ELF-1 (cell line): ENCODE results near the gene NT5C3B.
"Not testable (repeated sequence)": the region's sequence is repeated elsewhere in the genome, so short reads cannot be mapped to it uniquely, and the experiment has no call there.

ENCODE experiments used
- DNase-seq: peaks from one replicate; pipeline ENCODE4 v3.0.0-alpha.2; 2016; ENCODE audit warnings: low read depth, low spot score

The NT5C3B gene

DNA sequence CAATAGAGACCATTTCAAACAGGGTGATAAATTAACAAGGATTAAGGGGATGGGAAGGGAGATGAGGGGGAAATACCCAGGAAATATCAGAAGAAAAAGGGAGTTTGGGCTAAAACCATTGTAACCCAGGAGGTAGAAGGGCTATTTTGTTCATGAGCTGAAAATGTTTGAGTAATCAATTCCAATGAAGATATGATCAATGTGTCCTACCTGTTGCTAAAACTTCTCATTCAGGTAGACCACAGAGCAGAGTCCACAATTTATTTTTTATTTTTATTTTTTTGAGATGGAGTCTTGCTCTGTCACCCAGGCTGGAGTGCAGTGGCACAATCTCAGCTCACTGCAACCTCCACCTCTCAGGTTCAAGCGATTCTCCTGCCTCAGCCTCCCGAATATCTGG is 3.4 kb upstream of the NT5C3B start:
- DNase-seq: not testable (repeated sequence)

- no peak for DNase-seq
These were observed 1.9 kb upstream of the NT5C3B start, which contains the start of gene KLHL10 for GRCh38 chr17:41837761-41838538. Gene KLHL10, plus strand, starts transcription at chr17:41837825. Its CDS starts 108 bp downstream, at chr17:41837933.

- DNase-seq: no peak
These were observed 641 bp upstream of the NT5C3B start for GRCh38 chr17:41836550-41837196.

GRCh38 chr17:41835214-41835799 is 725 bp downstream of the NT5C3B start:
- DNase-seq: no peak

- DNase-seq: not testable (repeated sequence)
These were observed 6.1 kb downstream of the NT5C3B start for GRCh38 chr17:41829961-41830360.

DNA sequence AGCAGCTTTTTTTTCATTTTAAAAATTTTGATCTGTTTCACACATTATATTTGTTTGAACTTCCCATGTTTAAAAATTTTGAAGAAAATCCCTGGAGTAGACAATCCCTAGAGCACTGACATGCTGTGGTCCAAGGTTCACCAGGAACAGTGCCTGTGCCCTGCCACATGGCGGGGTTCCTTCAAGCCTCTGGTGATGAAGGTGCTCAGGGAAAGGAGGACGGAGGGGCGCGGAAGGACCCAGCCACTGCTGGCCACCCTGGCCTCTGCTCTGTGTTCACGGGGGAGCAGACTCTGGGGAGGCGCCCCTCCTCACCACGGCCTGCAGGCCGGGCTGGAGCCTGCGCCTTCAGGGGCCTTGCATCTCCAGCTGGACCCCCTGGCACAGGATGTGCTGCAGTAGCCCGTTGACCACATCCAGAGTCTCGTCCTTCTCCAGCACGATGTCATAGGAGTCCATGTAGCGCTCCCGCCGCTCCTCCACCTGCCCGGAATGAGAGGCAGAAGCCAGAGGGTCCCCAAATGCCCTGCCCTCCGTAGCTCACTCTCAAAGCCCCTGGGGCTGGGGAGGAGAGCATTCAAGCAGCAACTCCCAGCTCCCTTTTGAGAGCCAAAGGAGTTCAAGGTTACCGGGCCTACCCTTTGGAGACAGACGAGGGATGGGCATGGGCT is 10.7 kb downstream of the NT5C3B start:
- DNase-seq: no peak

DNA sequence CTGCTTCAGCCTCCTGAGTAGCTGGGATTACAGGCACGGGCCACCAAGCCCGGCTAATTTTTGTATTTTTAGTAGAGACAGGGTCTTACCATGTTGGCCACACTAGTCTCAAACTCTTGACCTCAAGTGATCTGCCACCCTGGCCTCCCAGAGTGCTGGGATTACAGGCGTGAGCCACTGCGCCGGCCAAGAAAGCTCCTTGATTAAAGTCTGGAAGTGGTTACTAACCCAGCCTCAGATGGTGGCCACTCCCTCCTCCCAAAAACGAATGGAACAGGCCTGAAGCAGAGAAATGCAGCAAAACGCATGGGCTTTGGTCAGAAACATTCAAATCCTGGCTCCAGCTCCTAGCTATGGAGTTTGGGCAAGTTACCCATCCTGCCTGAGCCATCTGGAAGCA is 11.9 kb downstream of the NT5C3B start:
- DNase-seq: no peak

- no peak for DNase-seq
These were observed 12.5 kb downstream of the NT5C3B start for GRCh38 chr17:41823580-41823979.

DNA sequence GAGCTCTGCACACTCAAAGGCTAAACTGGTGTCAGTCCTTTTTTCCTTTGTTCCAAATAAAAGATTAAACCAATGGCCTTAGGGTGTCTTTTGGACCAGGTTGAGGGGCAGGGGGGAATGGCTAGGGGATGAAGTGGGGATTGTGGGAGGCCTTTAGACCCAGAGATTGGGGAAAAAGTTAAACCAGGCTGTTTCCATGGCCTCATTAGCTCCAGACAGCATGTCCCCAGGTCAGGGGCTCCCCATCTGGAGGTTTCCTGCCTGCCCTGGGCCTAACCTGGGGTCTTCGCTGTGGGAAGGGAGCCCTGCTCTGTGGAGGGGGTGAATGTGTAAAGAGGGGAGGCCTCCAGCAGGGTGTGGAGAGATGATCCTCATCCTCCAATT is 12.9 kb downstream of the NT5C3B start:
- no peak for DNase-seq

GRCh38 chr17:41822216-41823140 is 13.6 kb downstream of the NT5C3B start:
- no peak for DNase-seq

DNA sequence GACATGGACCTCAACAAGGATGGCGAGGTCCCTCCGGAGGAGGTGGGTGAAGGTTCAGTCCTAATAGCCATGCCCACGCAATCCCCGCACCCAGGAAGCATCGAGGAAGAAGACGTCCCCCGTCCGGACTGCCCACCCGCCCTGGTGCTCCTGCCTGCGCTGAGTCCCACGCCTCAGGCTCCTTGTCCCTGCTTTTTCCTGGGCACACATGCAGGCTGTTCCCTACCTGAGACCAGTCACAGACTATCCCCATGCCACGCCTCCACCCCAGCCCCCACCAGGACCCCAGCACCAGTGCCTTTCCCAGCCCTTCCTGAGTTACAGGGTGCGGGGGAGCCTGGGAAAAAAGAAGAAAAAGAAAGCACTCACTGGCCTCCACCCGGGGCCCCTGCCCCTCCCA is 14.3 kb downstream of the NT5C3B start:
- no peak for DNase-seq

GRCh38 chr17:41818024-41818423 is 18.0 kb downstream of the NT5C3B start:
- DNase-seq: no peak

GRCh38 chr17:41816637-41817320 is 19.3 kb downstream of the NT5C3B start:
- DNase-seq: no peak

DNA sequence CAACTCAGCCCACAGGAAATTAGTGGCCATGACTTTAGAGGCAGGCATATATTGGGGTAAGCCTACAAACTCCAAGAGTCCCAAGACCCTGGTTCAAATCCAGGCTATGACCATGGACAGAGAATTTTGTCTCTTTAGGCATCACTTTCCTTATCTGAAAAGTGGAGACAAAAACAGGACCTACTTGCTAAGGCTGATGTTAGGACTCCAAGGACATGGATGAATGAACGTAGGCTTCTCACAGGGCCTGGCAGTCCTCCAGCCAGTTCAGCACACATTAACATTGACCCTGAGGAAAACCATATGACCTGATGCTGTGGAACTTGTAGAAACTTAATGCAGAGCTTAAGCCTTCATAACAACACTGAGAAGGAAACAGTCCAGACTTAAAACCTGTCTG is 21.8 kb downstream of the NT5C3B start:
- DNase-seq: no peak

DNA sequence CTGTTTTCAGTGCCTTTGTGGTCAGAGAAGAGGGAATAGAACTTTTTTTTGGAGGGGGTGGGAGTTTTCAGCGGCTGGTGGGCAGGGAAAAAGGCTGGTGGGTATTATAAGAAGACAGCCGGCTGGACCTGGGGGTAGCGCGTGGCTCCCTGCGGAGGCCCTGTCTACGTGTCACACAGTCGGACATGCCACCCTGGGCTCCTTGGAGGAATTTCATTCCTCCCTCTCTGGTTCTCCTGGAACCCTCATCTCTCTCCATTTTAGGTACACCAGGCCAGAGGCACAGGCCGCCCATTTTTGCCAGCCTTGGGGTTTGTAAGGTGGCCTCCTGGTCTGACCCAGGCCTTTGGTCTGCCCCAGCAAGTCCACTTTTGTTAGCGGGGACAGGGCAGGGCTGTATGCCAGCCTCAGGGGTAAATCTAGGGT is 22.3 kb downstream of the NT5C3B start:
- DNase-seq: no peak

DNA sequence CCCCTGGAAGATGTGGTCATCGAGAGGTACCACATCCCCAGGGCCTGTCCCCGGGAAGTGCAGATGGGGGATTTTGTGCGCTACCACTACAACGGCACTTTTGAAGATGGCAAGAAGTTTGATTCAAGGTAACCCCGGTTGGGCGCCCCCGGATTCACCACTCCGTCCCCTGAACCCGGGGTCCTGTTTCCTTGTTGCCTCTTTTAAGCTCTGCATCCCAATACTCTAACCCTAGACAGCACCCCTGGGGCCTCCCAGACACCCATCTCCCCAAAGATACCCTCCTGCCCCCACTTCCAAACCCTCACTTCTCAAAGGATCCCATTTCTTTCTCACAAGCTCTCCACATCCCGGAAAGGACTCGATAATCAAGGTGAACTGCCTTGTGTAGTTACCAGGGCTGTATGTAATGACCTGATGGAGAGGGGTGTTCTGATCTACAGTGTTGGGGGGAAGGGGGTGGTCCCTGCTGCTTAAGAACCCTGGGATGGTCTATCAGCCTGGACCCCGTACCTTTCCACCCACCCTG is 22.8 kb downstream of the NT5C3B start:
- no peak for DNase-seq

- peak; percentile 96 for DNase-seq
These were observed 23.5 kb downstream of the NT5C3B start, which contains the start of gene FKBP10 for GRCh38 chr17:41812381-41813151. Gene FKBP10, plus strand, starts transcription at chr17:41813004. Its CDS starts 31 bp downstream, at chr17:41813035.

GRCh38 chr17:41811549-41812380 is 24.3 kb downstream of the NT5C3B start, which contains the start of gene P3H4:
Gene P3H4, minus strand, starts transcription at chr17:41811949. Its CDS starts 34 bp downstream, at chr17:41811915.
- DNase-seq: peak; percentile 84
